ENCODE results near the gene RBP2. TPM values are rescaled to one million over a fixed set of nuclear protein-coding genes. Genes with fewer than 3 reads are reported as not detected.

RBP2 gene
- total and polyA plus RNA-seq, 2 donors from 2014 or later: 13.5 TPM; not detected in 1

- Histone ChIP-seq H3K4me1 (ENCODE audit: control insufficient read depth in 2 of 3, insufficient read depth in 2 of 3, low read depth in 1 of 3, low read length in 3 of 3) (peaks cover 0 to 2% (median 0%) of the 10 kb centered on the region in 3 donors), H3K4me3 (ENCODE audit: low read length in 3 of 3) (no peak overlapping the region), H3K9ac (ENCODE audit: low read length in 3 of 3) (no peak overlapping the region), H3K9me3 (ENCODE audit: control insufficient read depth in 2 of 3, insufficient read depth in 1 of 3, low read length in 3 of 3) (no peaks in the 10 kb centered on the region), H3K36me3 (ENCODE audit: control insufficient read depth in 2 of 3, insufficient read depth in 3 of 3, low read length in 3 of 3) (no peaks in the 10 kb centered on the region), H3K27me3 (ENCODE audit: control insufficient read depth, insufficient read depth, low read length) (no peaks in the 10 kb centered on the region), H3K27ac (ENCODE audit: low read depth in 2 of 2, low read length in 2 of 2) (no peak overlapping the region)
- no peak for DNase-seq
- FAIRE-seq: no peak
- intact Hi-C loops (cut with DNase I): no loop called here
- TF ChIP-seq, protein P1, sequence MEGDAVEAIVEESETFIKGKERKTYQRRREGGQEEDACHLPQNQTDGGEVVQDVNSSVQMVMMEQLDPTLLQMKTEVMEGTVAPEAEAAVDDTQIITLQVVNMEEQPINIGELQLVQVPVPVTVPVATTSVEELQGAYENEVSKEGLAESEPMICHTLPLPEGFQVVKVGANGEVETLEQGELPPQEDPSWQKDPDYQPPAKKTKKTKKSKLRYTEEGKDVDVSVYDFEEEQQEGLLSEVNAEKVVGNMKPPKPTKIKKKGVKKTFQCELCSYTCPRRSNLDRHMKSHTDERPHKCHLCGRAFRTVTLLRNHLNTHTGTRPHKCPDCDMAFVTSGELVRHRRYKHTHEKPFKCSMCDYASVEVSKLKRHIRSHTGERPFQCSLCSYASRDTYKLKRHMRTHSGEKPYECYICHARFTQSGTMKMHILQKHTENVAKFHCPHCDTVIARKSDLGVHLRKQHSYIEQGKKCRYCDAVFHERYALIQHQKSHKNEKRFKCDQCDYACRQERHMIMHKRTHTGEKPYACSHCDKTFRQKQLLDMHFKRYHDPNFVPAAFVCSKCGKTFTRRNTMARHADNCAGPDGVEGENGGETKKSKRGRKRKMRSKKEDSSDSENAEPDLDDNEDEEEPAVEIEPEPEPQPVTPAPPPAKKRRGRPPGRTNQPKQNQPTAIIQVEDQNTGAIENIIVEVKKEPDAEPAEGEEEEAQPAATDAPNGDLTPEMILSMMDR (IDR thresholded peaks at IDR 0.05; ENCODE audit: borderline replicate concordance, extremely low read depth, insufficient read depth): no peak
Measured at GRCh38 chr3:139470199-139470598, 6.1 kb downstream of the RBP2 start.

DNA sequence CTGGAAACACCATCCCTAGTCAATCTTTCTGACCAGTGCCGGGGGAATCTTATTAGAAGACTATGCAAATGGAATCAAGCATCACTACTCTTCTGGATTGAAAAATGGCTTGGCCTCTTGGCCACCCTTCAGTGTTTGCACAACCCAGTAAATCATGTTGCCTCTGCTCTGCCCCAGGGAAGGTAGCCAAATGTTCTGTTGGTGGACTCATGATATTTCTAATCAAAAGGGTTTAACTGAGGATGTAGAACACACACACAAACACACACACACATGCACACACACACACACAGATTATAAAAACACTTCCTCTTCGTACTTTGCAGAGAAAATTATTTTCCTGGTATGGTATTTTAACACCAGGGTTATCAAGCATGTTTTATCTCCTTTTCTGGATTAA is 7.9 kb downstream of the RBP2 start:
- peak in 1 of 5 donors; percentile 30 for DNase-seq
- intact Hi-C loops (cut with DNase I): no loop called here

GRCh38 chr3:139466360-139466759 is 10.0 kb downstream of the RBP2 start:
- Histone ChIP-seq H3K36me3 (ENCODE audit: control insufficient read depth in 2 of 3, insufficient read depth in 3 of 3, low read length in 3 of 3) (no peaks in the 10 kb centered on the region), H3K27me3 (ENCODE audit: control insufficient read depth, insufficient read depth, low read length) (no peaks in the 10 kb centered on the region)
- intact Hi-C loops (cut with DNase I): no loop called here

More for the DNA sequence above, 7.9 kb downstream of the RBP2 start:
- Histone ChIP-seq H3K9ac (ENCODE audit: low read length in 3 of 3) (no peak overlapping the region), H3K4me3 (ENCODE audit: low read length in 3 of 3) (no peak overlapping the region), H3K36me3 (ENCODE audit: control insufficient read depth in 2 of 3, insufficient read depth in 3 of 3, low read length in 3 of 3) (no peaks in the 10 kb centered on the region), H3K27ac (ENCODE audit: low read depth in 2 of 2, low read length in 2 of 2) (no peak overlapping the region), H3K27me3 (ENCODE audit: control insufficient read depth, insufficient read depth, low read length) (no peaks in the 10 kb centered on the region), H3K9me3 (ENCODE audit: control insufficient read depth in 2 of 3, insufficient read depth in 1 of 3, low read length in 3 of 3) (no peaks in the 10 kb centered on the region), H3K4me1 (ENCODE audit: control insufficient read depth in 2 of 3, insufficient read depth in 2 of 3, low read depth in 1 of 3, low read length in 3 of 3) (peaks cover 0 to 2% (median 0%) of the 10 kb centered on the region in 3 donors)
- TF ChIP-seq, protein P1 (IDR thresholded peaks at IDR 0.05; ENCODE audit: borderline replicate concordance, extremely low read depth, insufficient read depth): no peak
- no peak for FAIRE-seq

More at GRCh38 chr3:139466360-139466759, 10.0 kb downstream of the RBP2 start:
- DNase-seq (no peak), FAIRE-seq (no peak)
- Histone ChIP-seq H3K9ac (ENCODE audit: low read length in 3 of 3) (no peak overlapping the region), H3K4me3 (ENCODE audit: low read length in 3 of 3) (no peak overlapping the region), H3K9me3 (ENCODE audit: control insufficient read depth in 2 of 3, insufficient read depth in 1 of 3, low read length in 3 of 3) (no peaks in the 10 kb centered on the region), H3K4me1 (ENCODE audit: control insufficient read depth in 2 of 3, insufficient read depth in 2 of 3, low read depth in 1 of 3, low read length in 3 of 3) (no peaks in the 10 kb centered on the region), H3K27ac (ENCODE audit: low read depth in 2 of 2, low read length in 2 of 2) (no peak overlapping the region)
- TF ChIP-seq, protein P1 (IDR thresholded peaks at IDR 0.05; ENCODE audit: borderline replicate concordance, extremely low read depth, insufficient read depth): no peak

All from kidney (tissue), 14 donors.